ENCODE data around the gene TBC1D10A. TPM values are rescaled to one million over a fixed set of nuclear protein-coding genes. Genes with fewer than 3 reads are reported as not detected.
A peak's percentile ranks its signal among the peaks of the same experiment; 100 is the strongest.

TBC1D10A gene
- total and polyA plus RNA-seq, 2 donors (not counting 1 experiment from before 2014, with no cell fraction given): 10.8 to 11.7 TPM

DNA sequence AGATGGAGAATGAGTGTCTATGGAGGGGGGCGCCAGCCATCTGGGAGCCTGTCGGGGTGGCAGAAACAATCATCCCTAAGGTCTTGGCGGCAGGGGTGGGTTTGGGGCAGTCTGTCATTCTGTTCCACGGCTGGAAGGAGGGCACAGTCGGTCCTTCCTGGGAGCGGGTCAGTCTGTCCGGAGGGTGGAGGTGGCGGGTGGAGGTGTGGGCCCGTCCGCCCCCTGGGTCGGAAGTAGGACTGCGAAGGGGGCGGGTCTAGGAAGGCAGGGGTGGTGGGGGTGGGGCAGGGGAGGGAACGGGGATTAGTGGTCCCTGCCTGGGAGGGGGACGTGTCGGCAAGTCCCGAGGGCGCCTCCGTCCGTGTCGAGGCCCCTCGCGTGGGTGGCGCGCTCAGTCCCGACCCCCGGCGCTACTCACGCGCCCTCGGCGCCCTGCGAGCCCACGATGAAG is 461 bp downstream of the TBC1D10A start:
- H2AFZ ChIP-seq (ENCODE audit: low read length): peak overlapping the region; percentile 57
- peak overlapping the region; percentile 89 for H3K4me2 ChIP-seq (ENCODE audit: extremely low read depth, insufficient read depth, low read length)
- peak overlapping the region; percentile 65 to 79 (median 74) for H3K4me3 ChIP-seq (replicated peaks in 1 of 4; ENCODE audit: control extremely low read depth in 1 of 4, insufficient read depth in 1 of 4, low read depth in 3 of 4, low read length in 4 of 4)
- no peak for DNase-seq (ENCODE audit: low read depth in 2 of 2)
- H3K79me2 ChIP-seq (ENCODE audit: control insufficient read depth, insufficient read depth, low read length): peaks cover 10% of the 10 kb centered on the region
- H3K9ac ChIP-seq (ENCODE audit: insufficient read depth, low read length): peak overlapping the region; percentile 82
- TF ChIP-seq EZH2 (IDR thresholded peaks at IDR 0.05; ENCODE audit: low read length, missing control alignments): no peak
- TF ChIP-seq, protein P1, sequence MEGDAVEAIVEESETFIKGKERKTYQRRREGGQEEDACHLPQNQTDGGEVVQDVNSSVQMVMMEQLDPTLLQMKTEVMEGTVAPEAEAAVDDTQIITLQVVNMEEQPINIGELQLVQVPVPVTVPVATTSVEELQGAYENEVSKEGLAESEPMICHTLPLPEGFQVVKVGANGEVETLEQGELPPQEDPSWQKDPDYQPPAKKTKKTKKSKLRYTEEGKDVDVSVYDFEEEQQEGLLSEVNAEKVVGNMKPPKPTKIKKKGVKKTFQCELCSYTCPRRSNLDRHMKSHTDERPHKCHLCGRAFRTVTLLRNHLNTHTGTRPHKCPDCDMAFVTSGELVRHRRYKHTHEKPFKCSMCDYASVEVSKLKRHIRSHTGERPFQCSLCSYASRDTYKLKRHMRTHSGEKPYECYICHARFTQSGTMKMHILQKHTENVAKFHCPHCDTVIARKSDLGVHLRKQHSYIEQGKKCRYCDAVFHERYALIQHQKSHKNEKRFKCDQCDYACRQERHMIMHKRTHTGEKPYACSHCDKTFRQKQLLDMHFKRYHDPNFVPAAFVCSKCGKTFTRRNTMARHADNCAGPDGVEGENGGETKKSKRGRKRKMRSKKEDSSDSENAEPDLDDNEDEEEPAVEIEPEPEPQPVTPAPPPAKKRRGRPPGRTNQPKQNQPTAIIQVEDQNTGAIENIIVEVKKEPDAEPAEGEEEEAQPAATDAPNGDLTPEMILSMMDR (conservative IDR thresholded peaks at IDR 0.05 in 1 of 2, IDR thresholded peaks at IDR 0.05 in 1 of 2; ENCODE audit: low read depth in 1 of 2, low read length in 2 of 2): no peak
- H4K20me1 ChIP-seq (ENCODE audit: control insufficient read depth, extremely low read depth, insufficient read depth, low read length): peaks cover 2% of the 10 kb centered on the region
- H3K4me1 ChIP-seq (ENCODE audit: control insufficient read depth, extremely low read depth, insufficient read depth, low read length): peaks cover 12% of the 10 kb centered on the region
- no peaks in the 10 kb centered on the region for H3K9me3 ChIP-seq (ENCODE audit: control insufficient read depth, insufficient read depth, low read depth, low read length)
- peak overlapping the region; percentile 67 for H3K27ac ChIP-seq (ENCODE audit: insufficient read depth, low read length)
- H3K36me3 ChIP-seq (ENCODE audit: control insufficient read depth, insufficient read depth, low read length): peaks cover 1% of the 10 kb centered on the region
- no peaks in the 10 kb centered on the region for H3K27me3 ChIP-seq (ENCODE audit: control insufficient read depth, insufficient read depth, low read length)

DNA sequence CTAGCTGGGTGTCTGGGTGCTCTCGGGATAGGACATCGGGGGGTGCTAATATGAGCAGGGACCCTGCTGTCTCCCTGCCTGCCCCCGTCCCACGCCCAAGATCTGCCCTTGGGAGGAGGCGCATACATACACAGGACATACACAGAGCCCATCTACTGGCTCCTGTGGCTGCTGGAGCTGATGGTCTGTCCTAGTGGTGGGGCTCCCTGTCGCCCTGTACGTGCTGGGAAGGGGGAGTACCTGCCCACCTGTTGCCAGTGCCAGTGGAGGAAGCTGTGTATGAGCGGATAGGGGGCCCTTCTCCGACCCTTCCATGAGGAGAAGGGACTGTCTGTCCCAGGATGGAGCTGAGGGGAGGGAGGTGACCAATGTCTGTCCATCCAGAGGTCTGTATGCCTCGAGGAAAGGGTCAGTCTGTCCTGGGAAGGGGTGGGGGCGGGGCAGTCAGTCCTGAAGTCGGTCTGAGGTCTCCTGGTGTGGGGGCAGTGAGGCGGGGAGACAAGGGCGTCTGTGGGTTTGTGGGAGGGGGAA is 952 bp downstream of the TBC1D10A start:
- Histone ChIP-seq H3K9ac (ENCODE audit: insufficient read depth, low read length) (peak overlapping the region; percentile 66), H3K27me3 (ENCODE audit: control insufficient read depth, insufficient read depth, low read length) (no peaks in the 10 kb centered on the region), H3K4me3 (replicated peaks in 1 of 4; ENCODE audit: control extremely low read depth in 1 of 4, insufficient read depth in 1 of 4, low read depth in 3 of 4, low read length in 4 of 4) (peak overlapping the region; percentile 65 to 79 (median 74)), H3K79me2 (ENCODE audit: control insufficient read depth, insufficient read depth, low read length) (peaks cover 10% of the 10 kb centered on the region), H2AFZ (ENCODE audit: low read length) (no peak overlapping the region), H3K27ac (ENCODE audit: insufficient read depth, low read length) (peak overlapping the region; percentile 67), H3K4me2 (ENCODE audit: extremely low read depth, insufficient read depth, low read length) (peak overlapping the region; percentile 89), H3K36me3 (ENCODE audit: control insufficient read depth, insufficient read depth, low read length) (peaks cover under 1% of the 10 kb centered on the region), H4K20me1 (ENCODE audit: control insufficient read depth, extremely low read depth, insufficient read depth, low read length) (peaks cover 2% of the 10 kb centered on the region), H3K4me1 (ENCODE audit: control insufficient read depth, extremely low read depth, insufficient read depth, low read length) (peaks cover 12% of the 10 kb centered on the region), H3K9me3 (ENCODE audit: control insufficient read depth, insufficient read depth, low read depth, low read length) (no peaks in the 10 kb centered on the region)
- TF ChIP-seq, protein P1 (conservative IDR thresholded peaks at IDR 0.05 in 1 of 2, IDR thresholded peaks at IDR 0.05 in 1 of 2; ENCODE audit: low read depth in 1 of 2, low read length in 2 of 2): no peak
- TF ChIP-seq EZH2 (IDR thresholded peaks at IDR 0.05; ENCODE audit: low read length, missing control alignments): no peak
- DNase-seq (ENCODE audit: low read depth in 2 of 2): no peak

DNA sequence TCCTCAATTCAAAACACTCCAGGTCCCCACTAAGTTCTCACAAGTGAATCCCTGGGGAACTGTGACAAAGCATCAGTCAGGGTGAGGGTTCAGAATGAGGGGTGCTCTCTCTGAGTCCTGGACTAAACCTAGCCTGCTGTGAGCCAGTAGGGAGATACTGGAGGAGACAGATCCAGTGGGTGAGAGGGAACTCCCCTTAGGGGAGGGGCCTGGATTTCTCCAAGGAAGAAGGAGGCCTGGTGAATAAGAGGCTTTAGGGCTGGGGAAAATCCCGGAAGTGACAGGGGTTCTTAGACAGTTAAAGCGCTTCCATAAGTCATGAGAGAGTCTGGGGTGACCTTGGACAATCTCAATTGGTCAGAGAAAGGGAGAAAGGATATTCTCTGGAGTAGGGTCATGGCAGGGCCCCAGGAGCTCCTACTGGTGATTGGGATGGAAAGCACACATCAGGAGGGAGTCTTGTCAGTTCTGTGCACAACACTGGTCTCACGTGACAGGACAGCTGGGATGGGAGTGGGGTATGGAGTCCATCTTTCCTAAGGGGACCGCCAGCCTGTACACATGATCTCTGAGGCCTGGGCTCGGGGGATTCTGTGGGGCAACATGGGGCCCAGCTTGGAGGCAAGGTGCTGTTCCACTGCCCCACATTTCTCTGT is 1.5 kb downstream of the TBC1D10A start:
- Histone ChIP-seq H3K4me2 (ENCODE audit: extremely low read depth, insufficient read depth, low read length) (peak overlapping the region; percentile 89), H4K20me1 (ENCODE audit: control insufficient read depth, extremely low read depth, insufficient read depth, low read length) (peaks cover 2% of the 10 kb centered on the region), H3K4me3 (replicated peaks in 1 of 4; ENCODE audit: control extremely low read depth in 1 of 4, insufficient read depth in 1 of 4, low read depth in 3 of 4, low read length in 4 of 4) (peak overlapping the region; percentile 65 to 79 (median 74)), H3K9ac (ENCODE audit: insufficient read depth, low read length) (no peak overlapping the region), H3K27me3 (ENCODE audit: control insufficient read depth, insufficient read depth, low read length) (no peaks in the 10 kb centered on the region), H3K4me1 (ENCODE audit: control insufficient read depth, extremely low read depth, insufficient read depth, low read length) (peaks cover 12% of the 10 kb centered on the region), H3K79me2 (ENCODE audit: control insufficient read depth, insufficient read depth, low read length) (peaks cover 10% of the 10 kb centered on the region), H2AFZ (ENCODE audit: low read length) (no peak overlapping the region), H3K9me3 (ENCODE audit: control insufficient read depth, insufficient read depth, low read depth, low read length) (no peaks in the 10 kb centered on the region), H3K27ac (ENCODE audit: insufficient read depth, low read length) (peak overlapping the region; percentile 67), H3K36me3 (ENCODE audit: control insufficient read depth, insufficient read depth, low read length) (no peaks in the 10 kb centered on the region)
- TF ChIP-seq, protein P1 (conservative IDR thresholded peaks at IDR 0.05 in 1 of 2, IDR thresholded peaks at IDR 0.05 in 1 of 2; ENCODE audit: low read depth in 1 of 2, low read length in 2 of 2): no peak
- TF ChIP-seq EZH2 (IDR thresholded peaks at IDR 0.05; ENCODE audit: low read length, missing control alignments): no peak
- peak; percentile 74 to 88 for DNase-seq (ENCODE audit: low read depth in 2 of 2)
